ENCODE measurements around the gene SFMBT1. TPM values are rescaled to one million over a fixed set of nuclear protein-coding genes. Genes with fewer than 3 reads are reported as not detected.

The SFMBT1 gene
- total and polyA plus RNA-seq, 9 of the 15 experiments (the other 6 are each of a cell fraction or from before 2014, with no cell fraction given), result 0.76 to 6.6 (median 3.6) TPM

DNA sequence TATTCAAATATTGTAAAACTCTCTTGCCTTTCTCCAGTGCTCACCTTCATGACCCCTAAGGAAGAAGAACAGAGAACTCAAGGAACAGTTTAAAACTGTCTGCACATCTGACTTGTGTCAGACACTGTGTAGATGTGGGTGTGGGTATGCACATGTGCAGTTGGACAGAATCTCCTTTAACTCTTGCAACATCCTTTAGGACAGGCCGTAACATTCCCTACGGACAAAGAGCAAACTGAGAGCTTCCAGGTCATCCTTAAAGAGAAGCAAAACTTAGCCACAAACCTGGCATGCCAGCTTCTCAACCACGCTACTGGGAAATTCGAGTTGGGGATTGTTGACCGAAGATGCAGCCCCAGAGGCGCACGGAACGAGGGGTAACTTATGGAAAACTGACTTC, 4.1 kb upstream of the SFMBT1 start (continued):
- TF ChIP-seq MTA1 (IDR thresholded peaks at IDR 0.05; ENCODE audit: borderline replicate concordance), result no peak
- TF ChIP-seq RB1 (IDR thresholded peaks at IDR 0.05; ENCODE audit: low read depth), result no peak
- no peak for TF ChIP-seq BRD9 (IDR thresholded peaks at IDR 0.05; ENCODE audit: low read depth, partially characterized antibody)
- no peak for TF ChIP-seq ZNF146 (CRISPR knock-in tag; IDR thresholded peaks at IDR 0.05; ENCODE audit: unreplicated experiment)
- TF ChIP-seq, protein P1, sequence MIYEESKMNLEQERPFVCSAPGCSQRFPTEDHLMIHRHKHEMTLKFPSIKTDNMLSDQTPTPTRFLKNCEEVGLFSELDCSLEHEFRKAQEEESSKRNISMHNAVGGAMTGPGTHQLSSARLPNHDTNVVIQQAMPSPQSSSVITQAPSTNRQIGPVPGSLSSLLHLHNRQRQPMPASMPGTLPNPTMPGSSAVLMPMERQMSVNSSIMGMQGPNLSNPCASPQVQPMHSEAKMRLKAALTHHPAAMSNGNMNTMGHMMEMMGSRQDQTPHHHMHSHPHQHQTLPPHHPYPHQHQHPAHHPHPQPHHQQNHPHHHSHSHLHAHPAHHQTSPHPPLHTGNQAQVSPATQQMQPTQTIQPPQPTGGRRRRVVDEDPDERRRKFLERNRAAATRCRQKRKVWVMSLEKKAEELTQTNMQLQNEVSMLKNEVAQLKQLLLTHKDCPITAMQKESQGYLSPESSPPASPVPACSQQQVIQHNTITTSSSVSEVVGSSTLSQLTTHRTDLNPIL (CRISPR knock-in tag; IDR thresholded peaks at IDR 0.05), result no peak
- TF ChIP-seq GTF2E2 (tag; IDR thresholded peaks at IDR 0.05), result no peak
- TF ChIP-seq ZFP1 (CRISPR knock-in tag; IDR thresholded peaks at IDR 0.05), result no peak
- no peak for TF ChIP-seq ZFX (CRISPR knock-in tag; IDR thresholded peaks at IDR 0.05)
- no peak for TF ChIP-seq ELF1 (tag; IDR thresholded peaks at IDR 0.05)
- TF ChIP-seq RBM14 (IDR thresholded peaks at IDR 0.05; ENCODE audit: borderline replicate concordance, insufficient read depth, low read depth, low read length), result no peak
- TF ChIP-seq, protein P2, sequence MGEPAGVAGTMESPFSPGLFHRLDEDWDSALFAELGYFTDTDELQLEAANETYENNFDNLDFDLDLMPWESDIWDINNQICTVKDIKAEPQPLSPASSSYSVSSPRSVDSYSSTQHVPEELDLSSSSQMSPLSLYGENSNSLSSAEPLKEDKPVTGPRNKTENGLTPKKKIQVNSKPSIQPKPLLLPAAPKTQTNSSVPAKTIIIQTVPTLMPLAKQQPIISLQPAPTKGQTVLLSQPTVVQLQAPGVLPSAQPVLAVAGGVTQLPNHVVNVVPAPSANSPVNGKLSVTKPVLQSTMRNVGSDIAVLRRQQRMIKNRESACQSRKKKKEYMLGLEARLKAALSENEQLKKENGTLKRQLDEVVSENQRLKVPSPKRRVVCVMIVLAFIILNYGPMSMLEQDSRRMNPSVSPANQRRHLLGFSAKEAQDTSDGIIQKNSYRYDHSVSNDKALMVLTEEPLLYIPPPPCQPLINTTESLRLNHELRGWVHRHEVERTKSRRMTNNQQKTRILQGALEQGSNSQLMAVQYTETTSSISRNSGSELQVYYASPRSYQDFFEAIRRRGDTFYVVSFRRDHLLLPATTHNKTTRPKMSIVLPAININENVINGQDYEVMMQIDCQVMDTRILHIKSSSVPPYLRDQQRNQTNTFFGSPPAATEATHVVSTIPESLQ (CRISPR knock-in tag; IDR thresholded peaks at IDR 0.05), result no peak
- no peak for TF ChIP-seq SRSF7 (optimal IDR thresholded peaks at IDR 0.05; ENCODE audit: low read depth, low read length)

Data from K562 (cell line).